ENCODE results near the gene IKZF2. TPM values are rescaled to one million over a fixed set of nuclear protein-coding genes. Genes with fewer than 3 reads are reported as not detected.

IKZF2 gene
- total and polyA plus RNA-seq, 2 donors (not counting 3 experiments of a cell fraction or from before 2014, with no cell fraction given) = 0.08 to 0.46 TPM

DNA sequence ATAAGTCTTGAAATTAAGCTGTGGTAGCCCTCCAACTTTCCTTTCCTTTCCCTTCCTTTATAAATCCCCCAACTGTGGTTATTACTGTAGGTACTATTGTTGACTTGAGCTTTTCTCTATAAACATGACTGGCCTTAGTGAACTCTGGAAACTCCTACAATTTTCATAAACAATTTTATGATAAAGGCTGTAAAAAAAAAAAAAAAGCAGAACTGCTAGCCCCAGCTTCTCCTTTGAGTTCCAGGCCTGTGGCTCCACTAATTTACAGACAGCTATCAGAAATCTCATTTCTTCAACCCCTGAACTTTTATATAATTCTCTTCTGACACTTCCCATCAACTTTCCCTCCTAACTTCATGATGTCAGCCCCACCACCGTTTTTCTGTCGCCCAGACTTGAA is 174.3 kb downstream of the IKZF2 start:
- dilution Hi-C loops (cut with MboI; ENCODE audit: extremely low pct_ligation_motif_present, low sequenced_read_pairs) (no loop called here), intact Hi-C loops (cut with micrococcal nuclease) (no loop called here)
- Histone ChIP-seq H3K36me3 (ENCODE audit: control insufficient read depth in 2 of 2, extremely low read depth in 1 of 2, insufficient read depth in 2 of 2, low read length in 2 of 2) (no peaks in the 10 kb centered on the region), H3K4me2 (ENCODE audit: insufficient read depth, low read length) (no peak overlapping the region), H3K9ac (replicated peaks; ENCODE audit: extremely low read depth, insufficient read depth, low read length) (no peak overlapping the region), H4K20me1 (replicated peaks; ENCODE audit: control insufficient read depth, extremely low read depth, insufficient read depth, low read length) (no peaks in the 10 kb centered on the region), H3K27ac (ENCODE audit: insufficient read depth, low read depth, low read length) (no peak overlapping the region), H3K4me1 (ENCODE audit: control insufficient read depth, extremely low read depth, insufficient read depth, low read length) (no peaks in the 10 kb centered on the region), H3K4me3 (replicated peaks in 1 of 3; ENCODE audit: insufficient read depth in 1 of 3, low read depth in 1 of 3, low read length in 3 of 3) (no peak overlapping the region), H3K79me2 (ENCODE audit: control insufficient read depth, insufficient read depth, low read length) (no peaks in the 10 kb centered on the region), H3K9me1 (replicated peaks; ENCODE audit: control insufficient read depth, extremely low read depth, insufficient read depth, low read length) (no peaks in the 10 kb centered on the region), H3K9me3 (replicated peaks; ENCODE audit: control insufficient read depth, insufficient read depth, low read length) (no peaks in the 10 kb centered on the region), H2AFZ (ENCODE audit: low read depth, low read length) (no peak overlapping the region), H3K27me3 (ENCODE audit: control insufficient read depth in 2 of 2, insufficient read depth in 2 of 2, low read length in 2 of 2) (no peaks in the 10 kb centered on the region)
- POLR2A ChIA-PET = no interaction called here
- CTCF ChIA-PET = no interaction called here
- TF ChIP-seq JUN (IDR thresholded peaks at IDR 0.05; ENCODE audit: borderline replicate concordance, insufficient read depth, insufficient read length, low read depth) (no peak), POLR2AphosphoS5 (IDR thresholded peaks at IDR 0.05; ENCODE audit: insufficient read depth, low read depth, low read length) (no peak), GATA2 (IDR thresholded peaks at IDR 0.05; ENCODE audit: insufficient read depth, insufficient read length, low read depth, low read length) (no peak), EZH2 (IDR thresholded peaks at IDR 0.05; ENCODE audit: borderline replicate concordance, low read depth, low read length, severe bottlenecking) (no peak), FOS (IDR thresholded peaks at IDR 0.05; ENCODE audit: borderline replicate concordance, insufficient read depth, low read length) (no peak), POLR2A (IDR thresholded peaks at IDR 0.05; ENCODE audit: low read depth, low read length) (no peak), MYC (IDR thresholded peaks at IDR 0.05; ENCODE audit: low read depth, low read length) (no peak)
- TF ChIP-seq, protein P1, sequence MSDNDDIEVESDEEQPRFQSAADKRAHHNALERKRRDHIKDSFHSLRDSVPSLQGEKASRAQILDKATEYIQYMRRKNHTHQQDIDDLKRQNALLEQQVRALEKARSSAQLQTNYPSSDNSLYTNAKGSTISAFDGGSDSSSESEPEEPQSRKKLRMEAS (IDR thresholded peaks at IDR 0.05; ENCODE audit: insufficient read depth, insufficient read length) = no peak
- TF ChIP-seq, protein P2, sequence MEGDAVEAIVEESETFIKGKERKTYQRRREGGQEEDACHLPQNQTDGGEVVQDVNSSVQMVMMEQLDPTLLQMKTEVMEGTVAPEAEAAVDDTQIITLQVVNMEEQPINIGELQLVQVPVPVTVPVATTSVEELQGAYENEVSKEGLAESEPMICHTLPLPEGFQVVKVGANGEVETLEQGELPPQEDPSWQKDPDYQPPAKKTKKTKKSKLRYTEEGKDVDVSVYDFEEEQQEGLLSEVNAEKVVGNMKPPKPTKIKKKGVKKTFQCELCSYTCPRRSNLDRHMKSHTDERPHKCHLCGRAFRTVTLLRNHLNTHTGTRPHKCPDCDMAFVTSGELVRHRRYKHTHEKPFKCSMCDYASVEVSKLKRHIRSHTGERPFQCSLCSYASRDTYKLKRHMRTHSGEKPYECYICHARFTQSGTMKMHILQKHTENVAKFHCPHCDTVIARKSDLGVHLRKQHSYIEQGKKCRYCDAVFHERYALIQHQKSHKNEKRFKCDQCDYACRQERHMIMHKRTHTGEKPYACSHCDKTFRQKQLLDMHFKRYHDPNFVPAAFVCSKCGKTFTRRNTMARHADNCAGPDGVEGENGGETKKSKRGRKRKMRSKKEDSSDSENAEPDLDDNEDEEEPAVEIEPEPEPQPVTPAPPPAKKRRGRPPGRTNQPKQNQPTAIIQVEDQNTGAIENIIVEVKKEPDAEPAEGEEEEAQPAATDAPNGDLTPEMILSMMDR (IDR thresholded peaks at IDR 0.05; ENCODE audit: extremely low read depth in 1 of 2, insufficient read depth in 1 of 2, low read depth in 1 of 2, low read length in 2 of 2) = no peak
- no TSS peak for BruUV-seq (replicated peaks)
- DNase-seq (ENCODE audit: low read depth, low spot score) = no peak
- no peak for FAIRE-seq

Data from endothelial cell of umbilical vein (primary cell).